Measurements from ENCODE around the gene MIS18A.
A peak's percentile ranks its signal among the peaks of the same experiment; 100 is the strongest.

The MIS18A gene

DNA sequence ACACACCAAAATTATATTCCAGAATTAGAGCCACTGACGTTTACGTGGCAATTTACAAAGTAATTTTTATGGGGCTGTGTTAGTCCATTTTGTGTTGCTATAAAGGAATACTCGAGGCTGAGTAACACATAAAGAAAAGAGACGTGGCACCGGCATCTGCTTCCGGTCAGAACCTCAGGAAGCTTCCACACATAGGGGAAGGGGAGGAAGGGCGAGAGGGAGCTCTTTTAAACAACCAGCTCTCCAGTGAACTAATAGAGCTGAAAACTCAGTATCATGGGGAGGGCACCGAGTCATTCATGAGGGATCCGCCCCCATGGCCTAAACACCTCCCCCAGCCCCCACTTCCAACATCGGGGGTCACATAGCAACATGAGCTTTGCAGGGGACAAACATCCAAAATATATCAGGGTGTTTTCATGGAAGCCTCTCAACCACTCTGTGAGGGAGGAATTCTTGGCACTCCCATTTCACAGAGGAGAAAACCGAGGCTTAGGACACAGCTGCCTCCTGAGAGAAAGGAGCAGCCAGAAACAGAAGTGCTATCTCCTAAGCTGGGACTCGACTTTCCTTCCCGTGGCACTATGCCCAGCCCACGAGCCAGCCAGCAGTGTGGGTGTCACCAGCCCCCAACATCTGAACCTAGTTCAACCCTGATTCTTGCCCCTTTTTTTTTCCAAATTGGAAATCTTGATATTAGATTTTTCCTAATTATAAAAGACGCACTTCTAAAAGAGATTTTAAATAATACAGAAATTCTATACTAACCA lies 29.2 kb downstream of the MIS18A start:
- DNase-seq = no peak

DNA sequence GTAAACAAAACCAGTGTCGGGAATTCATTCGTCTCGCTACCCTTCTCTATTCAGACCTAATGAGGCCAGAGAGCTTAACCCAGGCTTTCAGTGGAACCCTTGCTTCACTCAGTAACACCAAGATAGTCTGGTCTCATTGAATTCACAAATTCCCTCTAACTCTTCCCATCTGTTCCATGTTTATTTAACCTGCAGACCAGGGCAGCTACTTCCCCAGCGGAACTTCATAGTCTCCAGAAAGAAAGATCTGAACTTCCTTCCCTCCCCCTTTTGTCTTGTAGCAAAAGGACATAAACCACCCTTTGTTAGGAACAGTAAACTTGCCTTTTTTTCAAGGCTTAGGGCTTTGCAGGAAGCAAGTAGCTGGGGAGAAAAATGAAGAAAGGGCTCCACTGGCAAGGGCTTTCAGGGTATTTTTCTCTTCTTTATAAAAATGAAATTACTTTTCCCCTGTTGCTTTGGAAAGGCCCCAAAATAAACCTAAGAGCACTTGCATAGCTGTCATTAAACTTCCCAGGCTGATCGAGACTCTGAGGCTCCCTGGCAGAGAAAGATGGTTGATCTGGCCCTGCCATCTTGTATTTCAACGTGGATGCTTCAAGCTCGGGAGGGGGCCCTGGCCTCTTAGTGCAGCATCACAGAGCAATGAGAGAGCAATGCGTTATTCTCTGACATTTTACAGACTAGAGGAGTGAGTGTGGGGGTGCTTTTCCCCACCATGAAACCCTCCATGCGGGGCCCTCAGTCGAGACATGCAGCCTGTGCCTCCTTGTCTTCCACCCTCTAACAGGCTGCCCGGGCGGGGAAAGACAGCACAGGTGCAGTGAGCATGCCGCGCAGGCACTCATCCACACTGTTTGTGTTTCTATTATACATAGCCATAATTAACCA lies 30.0 kb downstream of the MIS18A start:
- DNase-seq = peak; percentile 48 to 78

DNA sequence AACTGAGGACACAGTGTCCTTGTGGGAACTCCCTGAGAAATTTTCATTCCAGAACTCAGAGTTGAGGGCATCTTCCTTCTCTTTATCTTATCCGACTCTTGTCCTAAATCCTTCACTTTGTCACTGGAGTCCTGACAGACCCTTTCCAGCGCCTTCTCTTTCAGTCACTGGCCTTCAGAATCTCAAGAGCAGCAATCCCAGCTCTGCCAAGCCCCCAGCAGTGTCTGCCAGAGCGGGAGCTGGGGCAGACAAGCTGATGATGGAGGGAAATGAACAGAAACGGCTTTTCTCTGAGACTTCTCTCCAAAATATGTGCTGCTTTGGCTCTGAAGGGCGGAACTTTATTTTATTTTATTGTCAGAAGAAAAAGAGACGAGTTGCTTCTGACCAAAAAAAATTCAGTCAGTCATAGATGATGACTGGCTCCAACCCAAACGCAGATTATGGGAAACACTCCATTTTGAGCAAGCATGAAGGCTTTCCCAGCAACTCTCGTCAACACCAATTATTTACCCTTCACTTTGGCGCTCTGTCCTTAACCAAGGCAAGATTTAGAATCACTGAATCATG lies 32.2 kb downstream of the MIS18A start:
- no peak for DNase-seq

DNA sequence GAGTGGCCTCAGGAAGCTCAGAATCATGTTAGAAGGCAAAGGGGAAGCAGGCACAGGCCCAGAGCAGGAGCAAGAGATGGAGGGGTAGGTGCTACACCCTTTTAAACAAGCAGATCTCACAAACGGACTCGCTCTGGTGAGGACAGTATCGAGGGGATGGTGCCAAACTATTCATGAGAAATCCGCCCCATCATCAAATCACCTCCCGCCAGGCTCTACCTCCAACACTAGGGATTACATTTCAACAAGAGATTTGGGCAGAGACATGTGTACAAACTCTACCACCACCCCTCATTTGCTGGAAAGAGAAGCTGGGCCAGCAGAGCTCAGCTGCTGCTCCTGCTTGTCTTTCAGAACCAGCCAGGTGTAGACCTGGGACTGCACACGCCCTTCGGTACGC lies 32.9 kb downstream of the MIS18A start:
- no peak for DNase-seq

DNA sequence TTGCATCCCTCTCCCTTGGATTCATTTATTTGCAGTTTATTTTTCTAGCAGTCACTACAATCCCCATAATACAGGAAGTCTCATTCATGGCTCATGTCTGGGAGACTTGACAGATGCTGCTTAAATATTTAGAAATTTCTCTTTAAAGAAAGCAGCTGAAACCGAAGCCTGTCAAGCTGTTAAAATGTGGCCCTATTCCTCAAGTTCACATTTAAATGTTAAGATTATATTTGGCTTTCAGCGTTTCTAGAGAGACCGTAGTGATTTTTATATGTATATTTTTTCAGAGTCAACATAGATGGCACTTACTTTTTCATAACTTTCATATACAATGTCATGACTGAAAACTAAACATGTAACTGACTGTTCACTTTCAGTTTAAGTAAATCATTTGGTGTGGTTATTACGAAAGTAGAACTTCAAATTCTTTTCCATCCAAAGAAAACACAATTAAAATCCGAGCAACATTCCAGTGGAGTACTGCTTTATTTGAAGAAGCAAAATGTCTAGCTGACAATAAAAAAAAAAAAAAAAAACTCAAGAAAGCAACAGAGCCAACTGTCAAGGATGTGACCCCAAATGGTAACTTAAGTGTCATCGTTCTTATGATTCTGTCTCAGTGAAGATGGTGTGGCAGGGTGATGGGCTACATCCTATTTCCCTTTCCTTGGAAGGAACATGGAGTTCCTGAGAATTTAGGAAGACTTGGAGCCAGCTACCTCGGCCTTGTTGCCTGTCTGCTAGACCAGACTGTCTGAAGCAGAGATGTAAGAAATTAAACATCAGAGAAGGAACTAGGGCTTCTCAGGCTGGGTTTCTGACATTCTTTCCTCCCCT lies 37.8 kb downstream of the MIS18A start:
- no peak for DNase-seq

DNA sequence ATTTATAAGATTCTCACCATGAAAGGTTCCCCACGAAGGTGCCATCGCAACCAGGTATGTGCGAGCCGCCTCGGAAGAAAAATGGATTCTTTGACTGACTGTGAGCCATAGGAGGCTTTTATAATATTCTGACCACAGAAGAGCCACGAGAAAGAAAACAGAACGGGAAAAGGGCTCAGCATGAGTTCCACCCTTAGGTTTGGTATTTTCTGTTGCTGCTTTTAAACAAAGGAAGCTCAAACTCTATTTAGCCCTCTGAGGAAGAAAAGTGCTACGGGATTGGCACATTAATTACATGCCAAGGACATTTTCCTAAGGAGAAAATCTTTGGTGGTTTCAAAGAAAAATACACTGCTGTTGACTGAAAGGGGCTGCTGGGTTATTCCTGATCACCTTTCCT lies 39.3 kb downstream of the MIS18A start:
- DNase-seq = no peak

DNA sequence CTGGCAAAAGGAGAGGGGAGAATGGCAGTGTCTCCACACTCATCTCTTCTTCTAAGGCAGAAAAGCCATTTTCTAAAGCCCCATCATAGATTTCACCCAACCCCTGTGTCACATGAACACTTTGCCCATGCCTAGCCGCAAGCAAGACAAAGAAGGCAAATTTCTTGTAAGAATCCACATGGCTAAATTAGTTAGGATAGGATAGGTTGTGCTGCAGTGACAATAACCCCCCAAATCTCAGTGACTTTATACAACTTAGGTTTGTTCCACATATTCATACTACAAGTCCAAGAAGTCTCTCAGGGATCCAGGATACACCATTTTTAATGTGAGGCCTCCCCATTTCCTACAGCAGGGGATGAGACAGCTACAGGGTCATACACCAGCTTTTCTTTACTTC lies 40.8 kb downstream of the MIS18A start:
- DNase-seq = no peak

DNA sequence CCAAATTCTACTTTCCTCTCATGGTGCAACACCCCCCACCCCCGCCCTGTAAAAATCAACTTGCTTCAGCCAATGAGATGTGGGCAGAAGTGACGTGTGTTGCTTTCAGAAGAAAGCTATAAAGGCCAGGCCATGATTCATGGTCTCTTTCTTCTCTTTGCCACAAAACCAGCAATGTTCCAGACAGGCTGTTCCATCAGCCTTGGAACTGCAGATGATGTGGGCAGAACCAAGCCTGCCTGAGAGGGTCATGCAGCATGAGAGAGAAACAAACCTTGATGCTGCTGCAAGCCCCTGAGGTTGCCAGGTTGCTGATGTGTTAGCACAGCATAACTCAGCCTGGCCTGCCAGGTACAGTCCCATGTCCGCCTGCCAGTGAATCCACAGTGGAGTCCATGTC lies 41.8 kb downstream of the MIS18A start:
- DNase-seq = no peak

DNA sequence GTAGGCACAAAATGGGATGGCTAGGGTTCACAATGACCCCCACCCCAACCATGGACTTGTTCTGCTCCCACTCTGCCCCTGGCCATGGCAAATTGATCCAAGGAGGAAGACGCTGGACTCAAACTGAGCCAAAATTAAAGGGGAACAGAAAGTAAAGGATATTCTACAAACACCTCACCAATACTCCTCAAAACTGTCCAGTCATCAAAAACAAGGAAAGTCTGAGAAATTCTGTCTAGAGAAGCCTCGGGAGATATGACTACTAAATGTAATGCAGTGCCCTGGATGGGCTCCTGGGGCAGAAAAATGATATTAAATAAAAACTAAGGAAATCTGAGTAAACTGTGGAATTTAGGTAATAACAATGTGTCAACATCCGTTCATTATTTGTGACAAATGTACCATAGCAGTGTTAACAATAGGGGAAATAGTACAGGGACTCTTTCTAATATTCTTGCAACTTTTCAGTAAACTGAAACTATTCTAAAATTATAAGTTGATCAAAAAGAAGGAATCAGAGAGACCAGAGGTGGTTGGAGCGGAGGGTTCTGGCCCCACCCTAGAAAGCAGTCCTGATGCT lies 45.0 kb downstream of the MIS18A start:
- no peak for DNase-seq

DNA sequence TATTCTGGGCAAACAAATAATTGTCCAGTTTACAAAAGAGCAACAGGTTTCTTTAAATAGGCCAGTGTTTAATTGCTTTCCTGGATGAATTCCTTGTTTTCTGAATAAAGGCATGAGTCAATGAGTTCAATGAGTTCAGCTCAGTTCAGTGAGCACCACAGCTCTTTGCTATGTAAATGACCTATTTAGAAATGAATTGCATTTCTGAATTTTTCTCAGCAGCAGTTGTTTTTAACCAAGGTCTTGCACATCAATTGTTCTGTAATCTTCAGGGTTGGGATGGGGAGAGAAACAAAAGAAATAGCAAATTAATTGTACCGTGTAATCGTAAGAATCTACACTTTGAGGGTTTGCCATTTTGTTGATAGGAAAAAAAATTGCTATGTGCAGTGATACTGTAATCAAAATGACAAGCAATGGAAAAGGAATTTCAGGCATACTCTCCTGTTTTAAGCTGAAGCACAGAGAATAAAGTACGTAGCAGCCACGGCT lies 45.7 kb downstream of the MIS18A start:
- DNase-seq = peak in 1 of 2 experiments; percentile 16

DNA sequence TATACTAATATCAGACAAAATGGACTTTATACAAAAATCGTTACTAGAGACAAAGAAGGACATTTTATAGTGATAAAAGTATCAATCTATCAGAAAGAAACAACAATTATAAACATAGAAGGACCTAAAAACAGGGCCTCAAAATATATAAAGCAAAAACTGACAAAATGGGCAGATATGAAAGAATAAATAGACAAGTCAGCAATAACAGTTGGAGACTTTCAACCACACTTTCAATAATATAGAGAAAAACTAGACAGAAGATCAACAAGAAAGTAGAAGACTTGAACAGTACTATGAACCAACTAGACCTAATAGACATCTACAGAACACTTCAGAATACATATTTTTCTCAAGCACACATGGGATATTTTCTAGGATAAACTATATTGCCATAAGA lies 52.4 kb downstream of the MIS18A start:
- DNase-seq = no peak

All from NCI-H2081 (cell line).